RPMI7951 (cell line): ENCODE measurements around the gene ZFYVE28. TPM values are rescaled to one million over a fixed set of nuclear protein-coding genes. Genes with fewer than 3 reads are reported as not detected.
A peak's percentile ranks its signal among the peaks of the same experiment; 100 is the strongest.

Experiments
- DNase-seq: peaks from one replicate; pipeline ENCODE4 v3.0.0-alpha.2; 2012; ENCODE audit warnings: low read depth
- total RNA-seq: library from RNA; depleted of rRNA; stranded (reverse); fragments of >200 nt; shearing (Covaris generic); gene quantifications from 2 replicates; pipeline ENCODE4 v1.2.3, GENCODE V29; 2014

Gene ZFYVE28
- total RNA-seq, 1 experiment from 2014 or later: 4.2 TPM

DNA sequence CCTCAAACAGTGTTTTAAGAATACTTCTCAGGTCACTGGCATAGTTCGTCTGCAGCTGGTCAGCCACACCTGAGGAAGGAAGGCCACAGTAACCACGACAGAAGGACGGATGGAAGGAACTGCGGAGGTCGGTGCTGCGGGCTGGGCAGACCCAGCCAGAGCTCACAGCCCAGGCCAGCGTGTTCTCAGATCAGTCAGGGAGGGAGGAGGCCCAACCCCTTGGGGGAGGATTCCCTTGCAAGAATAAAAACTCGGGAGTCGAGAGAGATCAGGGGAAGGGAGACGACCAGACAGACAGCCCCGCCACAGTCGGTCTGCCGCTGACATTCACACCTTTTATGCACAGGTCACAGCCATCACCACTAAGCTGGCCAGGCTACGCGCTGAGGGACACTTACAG, 145.2 kb downstream of the ZFYVE28 start:
- DNase-seq: no peak

DNA sequence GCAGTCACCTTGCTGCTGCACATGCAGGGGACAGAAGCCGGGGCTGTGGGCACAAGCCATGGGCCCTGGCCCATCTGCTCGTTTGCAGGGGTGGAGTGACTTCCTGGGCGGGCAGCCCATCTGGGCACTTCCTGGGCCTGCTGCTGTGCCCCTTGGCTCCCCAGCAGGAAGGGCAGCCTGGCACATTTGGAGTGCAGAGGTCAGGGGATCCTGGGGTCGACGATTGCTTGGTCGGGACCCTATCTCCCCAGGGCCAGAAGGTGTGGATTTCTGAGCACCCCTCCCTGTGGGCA, 145.7 kb downstream of the ZFYVE28 start:
- DNase-seq: no peak

DNA sequence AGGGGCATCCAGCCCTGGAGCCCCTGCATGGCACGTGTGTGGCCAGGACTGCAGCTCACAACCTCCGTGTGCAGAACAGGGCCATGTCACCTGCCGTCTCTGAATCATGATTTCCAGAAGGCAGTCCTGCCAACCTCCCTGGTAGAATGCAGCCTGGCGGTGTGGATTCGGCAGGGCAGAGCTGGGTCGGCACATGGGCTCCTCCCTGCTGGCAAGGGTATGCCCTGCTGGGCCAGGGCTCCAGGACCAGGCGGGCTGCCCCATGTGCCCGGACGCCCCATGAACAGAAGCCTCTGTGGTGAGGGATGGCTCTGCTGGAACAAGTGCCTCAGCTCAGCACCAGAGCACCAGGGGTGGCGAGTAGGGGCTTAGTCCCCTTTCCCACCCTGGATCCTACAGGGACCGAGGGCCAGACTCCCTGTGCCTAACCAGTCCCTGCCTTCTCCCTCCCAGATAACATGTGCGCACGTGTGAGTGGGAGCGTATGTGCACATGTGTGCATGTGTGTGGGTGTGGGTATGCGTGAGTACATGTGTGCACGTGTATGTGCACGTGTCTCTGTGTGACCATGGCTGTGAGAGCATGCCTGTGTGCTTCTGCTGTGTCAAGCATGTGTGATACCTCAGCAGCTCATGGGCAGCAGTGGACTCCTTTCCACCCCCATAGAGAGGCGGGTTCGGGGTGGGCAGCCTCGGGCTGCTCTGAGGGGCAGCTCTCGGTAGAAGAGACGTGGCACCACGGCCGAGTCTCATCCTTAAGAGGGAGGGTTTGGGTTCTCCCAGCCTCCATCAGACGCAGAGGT, 146.2 kb downstream of the ZFYVE28 start:
- DNase-seq: no peak

DNA sequence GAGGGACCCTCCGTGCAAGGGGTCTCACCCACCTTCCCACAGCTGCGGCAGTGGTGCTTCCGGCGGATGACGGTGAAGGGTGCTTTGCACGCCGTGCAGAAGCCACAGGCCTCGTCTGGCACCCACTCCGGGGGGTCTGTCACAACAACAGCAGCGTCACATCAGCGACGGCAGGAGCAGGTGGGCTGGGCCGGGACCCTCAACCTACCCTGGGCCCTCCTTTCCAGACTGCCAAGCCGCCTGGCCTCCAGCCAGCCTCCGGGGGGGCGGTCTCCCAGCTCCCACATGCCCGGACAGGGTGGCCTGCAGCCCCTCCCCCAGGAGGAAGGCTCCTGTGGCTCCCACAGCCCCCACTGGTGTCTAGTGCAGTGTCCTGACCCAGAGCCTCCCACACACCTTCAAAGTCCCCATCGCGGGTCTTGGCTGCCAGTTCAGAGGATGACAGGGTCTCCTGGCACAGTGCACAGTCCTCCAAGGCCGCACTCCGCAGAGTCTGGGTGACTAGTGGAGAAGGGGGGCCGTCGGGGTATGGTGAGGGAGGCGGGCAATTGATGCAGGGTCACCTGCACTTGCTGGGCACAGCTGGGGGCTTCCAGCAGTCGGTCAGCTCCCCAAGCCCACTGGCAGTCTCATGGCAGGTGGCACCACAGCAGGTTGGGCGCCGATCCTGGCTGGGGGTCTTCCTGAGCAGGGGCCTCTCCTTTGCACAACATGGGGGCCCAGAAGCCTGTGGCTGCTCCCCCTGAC, 147.0 kb downstream of the ZFYVE28 start:
- no peak for DNase-seq

DNA sequence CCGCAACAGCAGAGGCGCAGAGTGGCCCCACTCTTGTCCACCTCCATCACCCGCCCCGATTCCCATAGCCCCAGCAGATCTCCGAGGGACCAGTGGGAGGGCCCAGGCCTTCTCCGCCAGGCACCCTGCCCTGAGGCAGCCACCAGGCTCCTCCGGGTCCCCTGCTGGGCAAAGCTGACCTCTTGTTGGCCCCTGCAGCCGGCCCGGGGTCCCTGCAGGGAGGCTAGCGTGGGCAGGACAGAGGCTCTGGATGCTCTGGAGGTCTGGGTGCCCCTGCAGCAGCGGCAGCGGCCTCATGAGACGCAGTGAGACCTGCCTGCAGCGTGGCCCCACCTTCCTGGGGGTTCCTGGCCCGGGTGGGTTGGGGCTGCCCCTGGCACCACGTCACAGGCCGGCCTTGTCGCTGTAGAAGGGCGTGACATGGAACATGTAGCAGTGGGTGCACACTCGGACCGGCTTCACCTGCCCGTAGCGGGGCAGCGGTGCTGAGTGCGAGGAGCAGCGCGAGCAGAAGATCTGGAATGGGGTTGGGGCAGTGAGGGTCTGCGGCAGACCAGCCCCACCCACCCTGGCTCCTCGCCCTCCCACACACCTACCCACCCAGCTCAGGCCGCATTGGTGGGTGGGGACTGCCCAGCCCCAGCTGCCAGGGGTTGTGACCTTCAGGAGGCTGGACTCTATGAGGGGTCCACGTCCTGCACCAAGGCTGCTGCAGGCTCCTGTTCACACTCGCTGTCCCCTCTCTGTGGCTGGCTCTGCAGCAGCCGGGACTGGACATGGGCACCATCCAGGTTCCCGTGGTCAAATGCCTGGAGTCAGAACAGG, 147.9 kb downstream of the ZFYVE28 start:
- DNase-seq: no peak

DNA sequence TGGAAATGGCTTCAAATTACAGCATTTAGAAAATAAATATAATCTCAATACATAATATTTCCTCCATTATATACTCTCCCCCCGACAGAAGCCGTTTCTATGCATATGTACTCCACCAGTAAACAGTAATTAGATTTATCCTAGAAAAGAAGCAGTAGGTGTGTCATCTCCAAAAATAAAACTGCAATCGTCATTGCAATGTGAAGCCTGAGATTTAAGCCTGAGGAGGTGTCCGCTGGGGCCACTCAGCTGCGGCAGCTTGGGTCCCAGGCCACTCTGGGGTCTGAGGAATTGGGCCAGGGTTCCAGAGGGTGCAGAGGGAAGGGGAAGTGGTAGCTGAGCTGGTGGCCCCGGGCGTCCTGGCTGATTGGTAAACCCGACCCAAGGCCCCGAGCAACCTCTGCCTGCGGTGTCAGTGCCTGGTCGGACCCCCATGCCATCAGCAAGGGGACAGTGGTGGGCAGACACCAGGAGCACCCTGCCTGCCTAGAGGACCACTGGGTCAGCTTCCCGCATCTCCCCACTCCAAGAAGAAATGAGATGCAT, 148.8 kb downstream of the ZFYVE28 start:
- DNase-seq: no peak

DNA sequence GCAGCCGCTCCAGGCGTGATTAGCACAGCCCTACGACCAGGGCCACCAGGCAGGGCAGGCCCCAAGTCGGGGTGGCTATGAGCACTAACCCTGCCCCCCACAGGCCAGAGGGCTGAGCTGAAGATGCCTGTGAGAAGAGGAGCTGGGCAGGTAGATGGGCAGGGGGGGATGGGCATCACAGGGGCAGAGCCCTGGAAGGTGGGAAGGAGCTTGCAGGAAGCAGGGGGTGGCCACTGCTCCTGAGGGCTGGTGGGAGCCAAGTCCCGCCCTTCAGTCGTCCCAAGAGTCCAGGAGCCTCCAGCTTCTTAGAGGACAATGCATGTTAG, 149.3 kb downstream of the ZFYVE28 start:
- no peak for DNase-seq

DNA sequence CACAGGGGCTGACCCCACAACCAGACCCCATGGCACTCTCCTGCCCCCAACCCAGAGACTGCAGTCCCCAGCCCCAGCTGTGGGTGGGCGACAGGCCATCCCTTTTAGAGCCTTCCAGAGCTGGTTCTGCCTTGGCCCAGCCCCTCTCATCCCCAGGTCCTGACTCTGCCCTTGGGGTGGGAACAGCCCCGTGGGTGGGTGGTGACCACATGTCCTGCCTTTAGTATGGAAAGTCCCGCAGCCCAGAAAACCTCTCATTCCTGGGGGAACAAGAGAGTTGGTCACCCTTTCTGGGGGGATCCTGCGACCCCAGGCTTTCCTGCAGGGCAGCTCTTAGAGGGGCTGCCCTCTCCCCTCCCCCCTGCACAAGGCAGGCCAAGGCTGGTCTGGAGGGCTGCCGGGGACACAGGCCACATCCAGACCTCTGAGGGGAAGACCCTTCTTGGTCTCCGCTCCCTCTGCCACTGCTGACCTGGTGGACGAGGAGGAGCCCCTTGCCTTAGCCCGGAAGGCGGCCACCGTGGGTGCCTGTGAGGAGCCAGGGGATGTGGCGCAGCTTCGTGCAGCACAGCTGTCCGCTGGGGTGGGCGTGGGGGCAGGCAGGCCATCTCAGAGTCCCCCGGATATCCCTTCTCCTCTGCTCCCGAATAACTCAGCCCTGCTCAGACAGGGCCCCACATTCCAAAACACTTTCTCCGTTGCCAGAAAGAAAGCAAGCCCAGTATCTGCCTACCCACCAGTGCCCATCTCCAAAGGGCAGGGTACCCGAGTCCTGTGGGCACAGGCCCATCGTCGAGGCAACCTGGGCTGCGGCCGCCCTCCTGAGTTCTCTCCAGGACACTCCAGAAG, 149.9 kb downstream of the ZFYVE28 start:
- DNase-seq: no peak

DNA sequence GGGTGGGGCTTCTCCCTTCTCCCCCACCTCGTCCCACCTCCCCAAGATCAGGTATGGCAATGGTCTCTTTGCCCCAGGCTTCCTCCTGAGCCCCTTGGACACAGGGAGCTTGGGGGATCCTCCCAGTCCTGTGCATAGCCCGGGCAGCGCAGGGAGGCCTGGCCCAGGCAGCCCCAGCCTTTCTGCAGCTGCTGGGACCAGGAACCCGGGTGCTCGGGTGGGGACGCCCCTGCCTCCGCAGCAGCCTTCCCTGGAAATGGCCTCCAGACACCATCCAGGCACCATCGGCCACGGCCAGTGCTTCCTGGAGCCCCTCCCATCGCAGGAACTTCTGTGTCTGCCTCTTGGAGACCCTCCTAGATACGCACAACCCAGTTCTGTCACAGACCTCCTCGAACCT, 150.6 kb downstream of the ZFYVE28 start:
- DNase-seq: no peak

DNA sequence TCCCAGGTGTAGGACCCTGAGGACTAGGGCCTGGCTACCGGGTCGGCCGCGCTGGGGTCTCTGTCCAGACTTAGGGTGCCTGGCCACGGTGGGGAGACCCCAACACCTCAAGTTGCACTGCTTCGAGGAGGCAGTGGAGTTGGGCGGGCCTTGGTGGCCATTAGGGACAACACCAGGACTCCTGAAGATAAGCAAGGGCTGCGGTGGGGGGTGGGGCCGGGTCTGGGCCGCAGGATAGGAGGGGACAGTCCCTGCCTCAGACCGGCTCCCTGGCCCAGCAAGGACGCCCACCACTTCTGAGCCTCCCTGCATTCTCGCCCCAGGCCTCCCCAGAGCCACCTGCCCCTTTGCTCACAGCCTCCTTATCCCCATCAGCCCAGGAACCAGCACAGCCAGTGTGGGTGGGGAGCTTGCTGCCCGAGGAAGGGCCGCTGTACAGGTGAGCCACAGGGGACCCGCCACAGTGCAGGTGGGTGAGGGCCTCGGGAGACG, 151.1 kb downstream of the ZFYVE28 start:
- DNase-seq: no peak

DNA sequence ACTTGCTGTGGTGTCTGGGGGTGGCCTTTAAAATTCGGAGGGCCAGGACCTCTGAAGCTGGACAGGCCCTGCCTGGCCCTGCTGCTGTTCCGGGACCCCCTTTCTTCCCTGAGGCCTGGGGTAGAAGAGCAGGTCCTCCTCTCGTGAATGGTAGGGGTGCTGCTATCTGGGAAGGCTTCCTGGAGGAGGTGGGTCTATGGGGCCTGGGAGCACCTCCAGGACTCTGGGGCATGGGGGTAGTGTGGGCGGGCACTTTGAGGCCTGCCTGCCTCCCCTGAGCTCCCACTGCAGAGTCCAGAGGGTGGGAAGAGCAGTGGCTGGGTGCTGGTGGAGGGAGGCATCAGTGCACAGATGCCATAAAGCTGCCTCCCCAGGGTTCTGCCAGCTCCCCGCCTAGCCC, 151.6 kb downstream of the ZFYVE28 start:
- DNase-seq: no peak

DNA sequence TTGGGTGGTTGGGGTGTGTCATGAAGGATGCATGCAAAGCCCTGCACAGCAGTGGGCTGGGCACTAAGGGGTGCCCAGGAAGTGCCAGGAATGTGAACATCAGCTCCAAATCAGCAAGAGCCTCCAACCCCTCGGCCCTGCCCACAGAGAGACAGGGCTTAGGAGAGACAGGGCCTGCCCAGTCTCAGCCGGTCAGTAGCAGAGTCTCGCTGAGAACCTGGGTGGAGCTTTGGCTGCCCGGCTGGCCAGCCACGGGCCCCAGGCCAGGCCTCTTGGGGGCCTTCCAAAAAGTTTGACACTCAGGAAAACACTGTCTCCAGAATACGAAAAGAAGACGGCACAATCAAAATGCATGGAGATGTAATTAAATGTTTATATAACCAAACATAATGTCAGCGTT, 152.3 kb downstream of the ZFYVE28 start:
- DNase-seq: no peak

DNA sequence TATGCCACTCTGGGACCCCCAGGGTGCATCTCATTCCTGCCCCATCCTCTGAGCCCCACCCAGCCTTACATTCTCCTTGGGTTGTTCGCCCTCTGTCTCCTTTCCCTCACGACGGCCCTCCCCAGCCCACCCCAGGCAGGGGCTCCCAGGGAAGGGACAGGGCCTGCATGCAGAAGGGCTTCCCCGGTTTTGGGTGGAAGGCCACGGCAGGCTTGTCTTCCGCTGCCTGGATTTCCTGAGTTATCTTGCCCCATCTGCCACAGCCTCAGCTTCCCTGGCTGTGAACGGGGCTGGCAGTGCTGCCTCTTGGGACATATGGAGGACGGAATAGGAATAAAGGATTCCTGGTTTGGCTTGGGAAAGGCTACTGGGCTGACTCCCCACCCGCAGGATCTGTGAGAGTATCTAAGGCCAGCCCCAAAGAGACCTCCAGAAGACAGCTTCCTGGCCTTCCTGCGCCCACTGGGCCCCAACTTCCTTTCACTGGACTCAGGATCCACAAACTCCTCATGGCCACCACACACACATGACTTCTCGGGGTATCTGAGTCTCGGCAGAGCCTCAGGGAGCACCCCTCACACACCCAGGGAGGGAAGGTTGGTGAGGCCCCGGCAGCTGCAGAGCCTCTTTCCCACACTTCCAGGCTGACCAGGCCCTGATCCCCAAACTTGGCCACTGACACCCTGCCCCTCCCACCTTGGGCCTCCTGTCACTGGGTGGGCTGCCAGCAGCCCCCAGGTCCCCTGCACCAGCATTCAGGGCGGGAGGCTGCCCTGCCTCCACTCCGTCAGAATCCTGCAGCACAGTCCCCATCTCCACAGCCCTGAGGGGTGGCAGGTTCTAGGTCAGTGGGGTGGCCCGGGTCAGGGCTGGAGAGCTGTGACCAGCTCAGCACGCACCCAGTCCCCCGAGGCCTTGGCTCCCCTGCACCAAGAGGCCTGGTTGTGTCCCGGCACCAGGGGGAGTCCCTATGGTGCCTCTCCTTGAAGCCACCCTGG, 153.0 kb downstream of the ZFYVE28 start:
- no peak for DNase-seq

DNA sequence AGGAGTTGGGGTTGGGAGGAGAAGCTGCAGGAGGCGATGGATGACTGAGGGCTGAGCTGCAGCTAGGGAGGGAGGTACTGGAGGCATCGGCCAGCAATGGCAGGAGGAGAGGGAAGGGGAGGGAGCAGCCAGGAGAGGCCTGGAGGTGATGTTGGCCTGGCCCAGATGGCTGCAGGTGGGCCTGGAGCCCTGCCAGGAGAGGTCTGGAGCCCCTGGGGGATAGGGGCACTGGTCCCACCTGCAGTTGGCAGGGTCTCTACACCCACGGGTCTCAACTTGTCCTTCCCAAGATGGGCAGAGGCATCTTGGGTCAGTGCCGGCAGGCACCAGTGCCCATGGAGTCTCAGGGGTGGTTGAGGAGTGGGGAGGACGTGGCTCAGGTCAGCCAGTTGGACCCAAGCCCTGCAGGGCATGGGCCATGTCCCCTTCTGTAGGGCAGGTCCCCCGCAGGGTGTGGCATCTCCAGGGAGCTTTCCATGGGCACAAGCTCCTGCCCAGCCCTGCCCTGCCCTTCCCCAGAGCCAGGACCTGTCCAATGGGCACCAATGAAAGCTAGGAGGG, 153.9 kb downstream of the ZFYVE28 start:
- no peak for DNase-seq

DNA sequence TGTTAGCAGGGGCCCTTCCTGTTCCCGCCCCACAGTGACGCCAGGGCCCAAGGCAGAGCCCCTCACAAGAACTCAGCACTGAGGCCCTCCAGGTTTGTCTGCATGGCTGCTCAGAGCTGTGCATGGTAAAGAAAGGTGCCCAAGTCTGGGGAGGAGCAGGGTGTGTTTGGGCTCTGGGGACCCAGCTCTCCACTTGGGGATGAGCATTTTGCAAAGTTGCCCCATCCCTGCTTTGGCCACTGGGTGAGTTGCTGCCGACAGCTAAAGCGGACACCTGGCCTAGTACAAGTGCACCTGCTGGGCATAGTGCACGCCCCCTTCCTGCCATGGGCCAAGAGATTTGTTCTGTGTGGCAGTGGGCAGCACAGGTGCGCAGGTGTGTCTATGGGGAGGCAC, 154.5 kb downstream of the ZFYVE28 start:
- no peak for DNase-seq

DNA sequence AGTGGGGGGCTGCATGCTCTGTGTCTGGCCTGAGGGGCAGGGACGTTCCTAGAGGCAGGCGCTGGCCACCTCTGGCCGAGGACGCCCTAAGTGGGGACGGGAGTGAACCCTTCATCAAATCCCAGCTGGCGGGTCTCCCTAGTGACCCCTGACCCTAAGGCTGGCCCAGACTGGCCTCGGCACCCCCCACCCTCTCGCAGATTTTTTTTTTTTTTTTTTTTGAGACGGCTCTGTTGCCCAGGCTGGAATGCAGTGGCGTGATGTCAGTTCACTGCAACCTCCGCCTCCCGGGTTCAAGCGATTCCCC, 155.5 kb downstream of the ZFYVE28 start:
- no peak for DNase-seq

DNA sequence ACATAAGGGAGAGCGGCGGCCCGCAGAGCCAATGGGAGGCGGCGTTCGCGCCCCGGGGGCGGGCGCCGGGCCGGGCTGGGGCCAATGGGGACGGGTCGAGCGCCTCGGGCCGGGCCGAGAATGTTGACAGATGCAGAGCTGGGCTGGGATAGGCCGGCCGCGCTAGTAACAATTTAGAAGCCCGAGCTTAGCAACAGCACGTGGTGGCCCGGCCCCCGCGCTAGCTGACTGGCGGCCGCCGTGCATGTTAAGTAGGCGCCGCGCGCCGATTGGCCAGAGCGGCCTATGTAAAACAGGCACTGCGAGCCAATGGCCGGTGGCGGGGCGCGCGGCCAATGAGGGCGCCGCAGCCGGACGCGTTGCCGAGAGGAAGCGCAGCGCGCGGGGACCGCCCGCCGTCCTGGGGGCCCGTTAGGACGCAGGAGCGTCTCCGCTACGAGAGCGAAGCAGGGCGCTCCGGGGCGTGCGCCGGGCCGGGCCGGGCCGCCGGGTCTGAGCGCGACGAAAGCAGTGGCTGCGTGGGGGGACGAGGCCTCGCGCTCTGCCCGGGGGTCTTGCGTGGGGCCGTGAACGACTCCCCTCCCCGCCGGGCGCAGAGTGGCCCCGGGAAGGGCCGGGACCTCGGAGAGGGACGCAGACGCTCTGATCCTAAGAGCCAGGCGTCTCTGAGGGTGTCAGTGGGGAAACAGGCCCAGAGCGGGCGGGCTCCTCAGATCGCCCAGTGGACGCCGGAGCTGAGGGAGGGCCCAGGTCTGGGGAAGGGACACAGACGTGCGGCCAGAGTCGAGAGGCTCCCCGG, 156.1 kb downstream of the ZFYVE28 start:
- peak; percentile 99 for DNase-seq

DNA sequence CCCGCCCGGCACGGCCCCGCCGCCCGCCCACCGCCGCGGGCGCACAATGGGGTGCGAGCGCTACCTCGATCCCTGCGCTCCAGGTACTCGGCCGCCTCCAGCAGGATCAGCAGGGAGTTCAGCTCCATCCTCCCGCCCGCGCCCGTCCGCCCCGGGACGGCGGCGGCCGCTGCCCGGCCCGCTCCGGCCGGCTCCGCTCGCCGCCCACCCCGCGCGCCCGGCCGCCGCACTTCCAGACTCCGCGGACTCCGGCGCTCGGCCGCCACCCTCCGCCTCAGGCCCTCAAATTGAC, 156.6 kb downstream of the ZFYVE28 start, which contains the start of gene MXD4:
MXD4 (minus strand) TSS at position 257 of the 292 bp plus-strand sequence; CDS start at position 128, 129 bp downstream.
- DNase-seq: no peak
